ENCODE results near the gene ATP6V1C2. TPM values are rescaled to one million over a fixed set of nuclear protein-coding genes. Genes with fewer than 3 reads are reported as not detected.
A peak's percentile ranks its signal among the peaks of the same experiment; 100 is the strongest.

The ATP6V1C2 gene
- total RNA-seq, 1 donor from 2014 or later: 56.8 TPM

DNA sequence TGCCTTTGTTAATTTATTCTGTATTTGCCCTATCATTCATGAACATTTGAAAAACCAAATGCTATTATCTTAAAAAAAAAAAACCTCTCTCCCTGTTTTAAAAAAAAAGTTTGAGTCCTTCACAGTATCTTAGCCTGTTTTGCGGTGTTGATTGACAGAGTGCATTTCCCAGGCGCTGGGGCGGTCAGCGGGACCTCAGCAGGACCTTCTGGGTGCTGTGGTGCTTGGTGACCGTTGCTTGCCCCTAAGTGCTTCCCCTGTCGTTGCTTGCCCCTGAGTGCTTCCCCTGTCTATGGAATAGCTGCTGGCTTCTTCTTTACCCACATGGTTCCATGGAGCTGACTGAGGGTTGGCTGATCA is 12.1 kb downstream of the ATP6V1C2 start:
- no peak for DNase-seq

DNA sequence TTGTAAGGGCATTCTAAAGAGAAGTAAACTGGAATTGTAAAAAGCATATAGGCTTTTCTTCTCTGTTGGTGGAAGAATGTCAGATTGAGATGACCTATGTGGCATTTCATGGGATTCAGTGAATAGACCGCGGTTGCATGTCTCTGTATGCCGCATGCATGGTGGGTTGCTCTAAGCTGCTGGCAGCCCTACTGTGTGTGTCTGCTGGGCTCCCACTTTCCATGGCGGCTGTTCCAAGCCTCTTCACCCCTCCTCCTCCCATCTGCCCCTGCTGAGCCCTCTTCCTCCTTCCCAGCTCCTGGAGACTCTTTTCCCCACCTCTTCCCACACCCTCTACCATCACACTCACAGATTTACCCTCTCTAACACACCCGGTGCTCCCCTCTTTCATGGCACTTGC is 12.6 kb downstream of the ATP6V1C2 start:
- DNase-seq: no peak

DNA sequence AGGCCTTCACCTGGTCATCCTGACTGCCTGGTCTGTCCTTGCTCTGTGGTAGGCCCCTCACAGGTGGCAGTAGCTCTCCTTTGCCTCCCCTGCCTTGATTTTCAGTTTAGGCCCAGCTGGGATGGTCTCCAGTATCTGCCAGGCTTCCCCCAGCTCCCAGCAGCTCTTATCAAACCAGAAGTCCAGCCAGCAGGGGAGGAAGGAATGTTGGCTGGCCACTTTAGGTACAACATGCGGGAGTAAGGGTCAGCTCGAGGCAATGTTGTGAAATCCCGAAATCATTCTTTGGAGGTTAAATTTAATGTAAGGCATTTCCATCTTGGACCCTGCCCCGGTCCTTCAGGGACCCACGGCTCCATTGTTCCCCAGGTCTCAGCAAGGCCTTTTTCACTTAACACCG is 16.8 kb downstream of the ATP6V1C2 start:
- DNase-seq: no peak

DNA sequence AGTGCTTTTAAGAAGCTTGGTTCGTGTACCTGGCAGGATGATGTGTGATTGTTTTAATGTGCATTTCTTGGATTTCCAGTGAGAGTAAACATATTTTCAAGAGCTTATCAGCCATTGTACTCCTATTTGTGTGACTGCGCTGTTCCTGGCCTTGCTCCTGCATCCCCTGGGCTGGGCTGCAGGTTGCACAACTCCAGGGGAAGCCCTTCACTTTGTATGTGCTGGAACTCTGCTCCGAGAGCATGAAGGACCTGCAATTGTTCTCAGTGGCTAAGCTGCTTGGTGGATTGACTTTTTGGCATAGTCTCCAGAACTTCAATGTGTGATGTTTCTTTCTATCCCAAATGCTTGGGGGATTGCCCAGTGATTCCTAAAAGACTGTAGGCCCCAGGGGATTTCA is 18.8 kb downstream of the ATP6V1C2 start:
- no peak for DNase-seq

DNA sequence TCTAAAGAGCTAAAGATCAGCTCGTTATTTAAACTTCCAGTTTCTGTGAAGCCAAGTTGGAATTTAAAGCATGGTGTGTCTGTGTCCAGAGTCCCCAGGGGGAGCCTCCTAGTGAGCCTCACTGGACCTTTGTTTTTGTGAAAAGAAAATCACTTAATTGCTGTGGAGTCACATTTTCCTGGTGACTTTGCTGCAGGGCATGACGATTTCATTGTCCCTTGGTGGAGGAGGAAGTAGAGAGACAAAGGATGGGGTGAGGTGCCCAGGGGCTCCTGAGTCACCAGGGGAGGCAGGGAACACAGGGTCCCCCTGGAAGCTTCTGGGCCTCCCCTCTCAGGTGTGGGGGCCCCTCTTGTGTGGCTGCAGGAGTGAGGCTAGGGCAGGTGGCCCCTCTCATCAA is 19.7 kb downstream of the ATP6V1C2 start:
- no peak for DNase-seq

DNA sequence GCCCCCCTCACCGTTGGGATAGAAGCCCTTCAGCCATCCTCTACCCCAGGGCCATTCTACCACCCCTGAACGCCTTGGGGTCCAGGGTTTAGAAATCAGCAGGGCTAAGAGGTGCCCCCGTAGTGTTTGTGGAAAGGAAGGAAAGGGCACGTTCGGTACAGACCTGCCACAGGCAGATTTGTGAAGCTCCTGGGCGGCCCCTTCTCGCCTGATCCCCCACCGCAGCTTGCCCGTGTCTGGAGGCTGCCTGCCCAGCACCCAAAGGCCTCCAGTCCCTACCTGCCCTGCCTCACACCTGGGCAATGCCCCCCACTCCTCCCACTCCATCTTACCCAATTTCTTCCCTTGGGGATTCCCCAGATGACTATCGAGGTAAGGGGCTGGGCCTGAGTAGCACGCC is 21.2 kb downstream of the ATP6V1C2 start:
- no peak for DNase-seq

DNA sequence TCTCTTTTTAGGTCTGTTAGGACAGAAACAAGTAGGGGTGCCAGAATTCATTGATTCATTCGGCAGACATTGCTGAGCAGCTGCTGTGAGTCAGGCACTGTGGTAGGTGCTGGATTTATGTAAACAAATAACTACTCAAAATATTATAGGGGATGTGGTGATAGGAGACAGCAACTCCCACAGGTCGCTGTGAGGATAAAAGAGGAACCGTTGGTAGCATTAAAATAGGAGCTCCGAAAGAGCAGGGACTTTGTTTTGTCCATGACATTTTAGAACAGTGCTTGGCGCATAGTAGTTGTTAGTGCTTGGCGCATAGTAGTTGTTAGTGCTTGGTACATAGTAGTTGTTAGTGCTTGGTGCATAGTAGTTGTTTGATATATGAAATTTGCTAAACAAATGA is 29.2 kb downstream of the ATP6V1C2 start:
- DNase-seq: no peak

DNA sequence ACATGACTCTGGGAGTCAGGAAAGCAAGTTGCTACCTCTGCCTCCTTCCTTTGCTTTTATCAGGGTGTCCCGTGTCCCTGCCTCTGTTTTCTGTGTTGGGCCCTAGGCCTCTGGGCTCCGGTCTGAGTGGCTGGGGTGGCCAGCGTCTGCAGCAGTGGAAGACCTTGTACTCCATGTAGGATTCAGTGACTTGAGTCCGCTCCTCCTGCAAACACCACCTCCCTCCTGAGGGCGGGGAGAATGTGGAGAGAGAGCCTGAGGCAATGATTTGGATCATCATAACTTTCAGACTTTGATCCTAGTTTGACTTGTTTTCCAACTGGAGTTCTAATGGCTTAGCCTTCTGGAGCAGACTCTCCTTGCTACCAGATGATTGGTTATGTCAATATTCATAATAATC is 30.8 kb downstream of the ATP6V1C2 start:
- no peak for DNase-seq

DNA sequence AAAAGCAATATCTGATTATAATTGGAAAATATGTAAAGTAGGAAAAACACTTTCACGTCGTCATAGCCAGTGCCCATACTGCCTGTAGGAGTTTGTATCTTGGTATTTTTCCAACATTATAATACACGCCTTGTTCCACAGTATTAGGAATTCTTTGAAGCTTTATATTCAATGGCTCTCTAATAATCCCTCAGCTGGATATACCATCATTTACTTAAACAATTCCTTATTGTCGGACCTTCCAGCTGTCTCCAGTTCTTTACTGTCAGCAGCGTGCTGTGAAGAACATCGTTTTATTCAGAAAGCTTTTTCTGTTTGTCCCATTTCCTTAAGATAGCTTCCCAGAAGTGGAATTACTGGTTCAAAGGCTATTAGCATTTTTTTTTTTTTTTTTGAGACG is 31.7 kb downstream of the ATP6V1C2 start:
- peak; percentile 3 for DNase-seq

DNA sequence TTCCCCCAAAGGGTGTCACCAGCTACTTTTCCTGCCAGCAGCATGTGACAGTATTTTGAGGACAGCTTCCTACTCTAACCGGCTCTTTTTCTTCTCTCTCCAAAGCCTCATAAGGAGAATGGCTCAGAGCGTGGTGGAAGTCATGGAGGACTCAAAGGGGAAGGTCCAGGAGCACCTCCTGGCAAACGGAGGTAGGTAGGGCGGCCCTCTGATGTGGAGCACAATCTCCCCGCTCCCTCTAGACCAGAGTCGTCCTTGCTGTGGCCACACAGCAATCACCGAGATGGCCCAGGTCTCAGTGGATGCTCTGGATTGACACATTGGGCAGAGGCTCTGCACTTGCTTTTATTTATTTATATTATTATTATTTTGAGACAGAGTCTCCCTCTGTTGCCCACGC is 32.4 kb downstream of the ATP6V1C2 start:
- no peak for DNase-seq

DNA sequence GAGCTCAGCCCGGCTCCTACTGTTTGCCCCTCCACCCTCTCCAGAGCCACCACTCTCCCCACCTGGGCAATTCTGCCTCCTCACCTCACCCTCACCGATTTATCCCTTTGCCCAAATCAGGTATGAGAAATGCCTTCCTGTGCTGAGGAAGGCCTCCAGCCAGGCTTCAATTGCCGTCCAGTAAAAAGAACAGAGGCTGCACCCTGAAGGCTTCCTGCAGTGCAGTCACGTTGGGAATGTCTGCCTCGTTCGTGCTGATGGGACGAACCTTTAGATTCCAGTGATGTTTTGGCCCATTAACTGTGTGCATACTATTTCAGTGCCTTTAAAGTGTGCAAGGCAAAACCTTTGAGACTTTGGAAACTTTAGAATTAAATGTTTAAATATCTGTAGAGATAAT is 34.2 kb downstream of the ATP6V1C2 start:
- no peak for DNase-seq

DNA sequence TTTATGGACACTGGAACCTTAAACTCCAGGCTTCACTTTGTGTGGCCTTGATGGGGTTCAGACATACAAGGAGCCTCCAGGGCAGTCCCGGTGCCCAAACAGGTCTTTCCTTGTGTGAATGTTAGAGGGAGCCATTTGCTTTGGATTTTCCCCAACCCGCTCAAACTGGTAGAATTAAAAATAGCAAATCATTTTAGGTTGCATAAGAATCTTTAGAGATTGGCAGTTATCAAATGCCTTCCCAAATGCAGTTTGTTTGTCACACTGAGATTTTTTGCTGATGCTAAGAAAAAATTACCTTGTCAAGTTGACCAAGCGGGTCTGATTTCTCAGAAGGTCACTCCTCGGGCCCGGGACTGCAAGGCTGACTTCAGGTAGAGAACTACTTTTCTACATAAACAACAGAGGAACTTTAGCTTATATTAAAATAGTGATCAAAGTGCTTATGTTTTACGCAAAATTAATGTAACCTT is 36.4 kb downstream of the ATP6V1C2 start:
- no peak for DNase-seq

DNA sequence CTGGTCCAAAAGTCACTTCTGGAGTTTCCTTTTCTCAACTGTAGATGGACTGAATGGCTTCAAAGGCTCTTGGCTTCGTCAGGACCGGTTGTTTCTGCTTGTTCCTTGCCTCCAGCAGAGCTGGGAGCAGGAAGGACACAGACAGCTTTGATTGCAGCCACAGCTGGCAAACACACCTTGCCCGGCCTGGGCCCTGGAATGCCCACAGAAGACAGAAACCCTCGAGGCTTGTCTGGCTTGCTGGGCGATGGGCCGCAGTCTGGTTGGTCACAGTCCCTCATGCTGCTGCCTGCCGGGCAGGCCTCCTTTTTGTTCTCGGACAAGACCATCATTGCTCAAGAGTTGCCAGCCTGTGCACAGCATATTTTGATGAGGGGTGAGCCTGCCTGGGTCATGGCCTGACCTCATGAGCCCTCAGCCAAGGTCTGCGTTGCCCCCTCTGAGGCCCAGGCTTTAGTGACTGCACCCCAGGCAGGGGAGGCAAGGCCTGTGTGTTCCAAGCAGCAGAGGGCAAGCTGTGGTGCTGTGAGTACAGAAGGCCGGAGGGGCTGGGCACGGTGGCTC is 37.8 kb downstream of the ATP6V1C2 start:
- no peak for DNase-seq

DNA sequence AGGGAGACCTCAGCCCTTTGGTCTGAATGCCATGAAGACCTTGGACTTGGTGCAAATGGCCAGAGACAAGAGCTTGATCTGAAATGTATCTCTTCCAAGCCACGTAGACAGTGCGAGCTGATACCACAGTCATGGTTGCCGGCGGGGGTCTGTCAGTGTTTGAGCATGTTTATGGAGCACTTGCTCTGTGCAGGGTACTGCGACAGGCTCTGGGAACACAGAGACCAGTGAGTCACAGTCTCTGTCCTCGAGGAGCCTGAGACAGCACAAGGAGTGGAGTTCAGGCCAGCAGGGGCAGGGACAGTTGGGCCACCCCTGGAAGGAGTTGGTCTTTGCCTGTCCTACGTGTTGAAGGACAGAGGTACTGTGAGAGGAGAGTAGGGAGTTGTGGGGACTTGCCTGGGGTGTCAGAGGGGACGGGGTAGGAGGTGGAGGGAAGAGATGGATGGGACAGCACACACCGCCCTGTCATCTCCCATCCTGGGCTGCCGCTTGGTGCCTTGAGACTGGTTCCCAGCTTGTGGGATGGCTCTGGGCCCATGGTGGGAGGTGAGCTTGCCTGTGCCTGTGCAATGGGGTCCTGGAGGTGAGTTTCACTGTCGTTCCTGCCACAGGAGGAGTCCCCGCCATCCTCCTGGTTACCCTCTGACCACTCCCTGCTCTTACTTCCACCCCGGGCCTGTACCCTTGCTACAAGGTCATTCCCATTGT is 39.5 kb downstream of the ATP6V1C2 start:
- DNase-seq: no peak

DNA sequence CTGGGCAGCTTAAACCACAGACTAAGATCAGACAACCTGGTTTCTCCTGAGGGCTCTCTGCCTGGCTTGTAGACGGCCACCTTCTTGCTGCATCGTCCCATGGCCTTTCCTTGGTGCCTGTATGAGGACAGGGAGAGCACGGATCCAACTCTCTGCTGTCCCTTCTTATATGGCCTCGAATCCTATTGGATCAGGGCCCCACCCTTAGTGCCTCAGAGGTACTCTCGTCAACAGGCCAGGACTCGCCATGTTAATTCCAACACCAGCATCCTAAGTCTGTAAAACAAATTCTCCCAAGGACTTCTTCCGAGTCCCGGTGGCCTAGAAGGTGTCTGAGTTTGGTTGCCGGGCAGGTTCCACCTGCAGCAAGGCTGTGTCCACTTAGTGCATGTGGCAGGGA is 40.2 kb downstream of the ATP6V1C2 start:
- no peak for DNase-seq

DNA sequence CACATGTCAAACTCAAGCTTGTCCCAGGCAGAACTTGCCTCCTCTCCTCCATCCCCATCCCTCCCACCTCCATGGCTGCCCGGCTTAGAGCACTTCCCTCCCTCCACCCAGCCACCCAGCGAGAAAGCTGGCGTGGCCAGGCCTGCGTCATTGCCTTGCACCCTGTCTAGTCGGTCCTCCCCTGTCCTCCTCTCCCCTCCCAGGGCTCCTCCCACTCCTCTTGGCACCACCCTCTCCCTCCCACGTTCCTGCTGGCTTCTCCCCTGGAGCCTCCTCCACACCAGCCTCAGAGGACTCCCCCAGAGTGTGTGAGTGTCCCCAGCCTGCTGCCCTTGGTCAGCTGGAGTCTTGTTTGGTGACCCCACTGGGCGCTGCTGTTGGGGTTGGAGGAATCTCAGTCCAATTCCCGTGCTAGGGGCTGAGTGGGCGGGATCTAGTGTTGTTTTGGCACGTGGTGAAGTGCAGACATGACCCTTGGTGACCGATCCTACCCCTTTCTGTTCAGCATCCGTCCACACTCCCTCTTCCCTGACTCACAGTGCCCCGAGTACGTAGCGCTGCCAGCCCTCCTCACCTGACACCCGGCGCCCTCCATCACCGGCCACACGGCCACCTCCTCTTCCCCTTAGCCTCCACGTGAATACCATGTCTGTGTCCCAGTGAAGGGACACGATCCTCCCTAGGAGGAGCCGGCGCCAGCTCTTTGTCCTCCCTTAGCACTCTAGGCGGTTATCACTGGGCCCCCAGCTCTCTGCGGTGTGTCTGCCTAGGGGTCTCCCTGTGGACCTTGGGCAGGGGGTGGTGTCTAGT is 41.4 kb downstream of the ATP6V1C2 start:
- no peak for DNase-seq

DNA sequence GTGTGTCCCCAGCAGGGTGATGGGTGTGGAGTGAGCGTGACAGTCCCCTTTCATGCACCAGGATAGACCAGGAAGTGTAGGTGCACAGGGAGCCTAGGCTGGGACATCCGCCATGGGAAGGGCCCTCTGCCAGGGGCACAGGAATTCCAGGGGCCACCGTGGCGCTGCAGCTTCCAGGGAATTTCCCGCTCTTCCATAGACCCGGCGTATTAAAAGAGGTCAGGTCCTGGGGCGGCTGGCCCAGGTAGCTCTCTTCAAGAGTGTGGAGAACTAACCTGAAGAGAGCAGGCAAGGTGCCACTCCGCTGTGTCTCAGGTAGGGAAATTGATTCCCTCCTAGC is 42.0 kb downstream of the ATP6V1C2 start:
- no peak for DNase-seq

DNA sequence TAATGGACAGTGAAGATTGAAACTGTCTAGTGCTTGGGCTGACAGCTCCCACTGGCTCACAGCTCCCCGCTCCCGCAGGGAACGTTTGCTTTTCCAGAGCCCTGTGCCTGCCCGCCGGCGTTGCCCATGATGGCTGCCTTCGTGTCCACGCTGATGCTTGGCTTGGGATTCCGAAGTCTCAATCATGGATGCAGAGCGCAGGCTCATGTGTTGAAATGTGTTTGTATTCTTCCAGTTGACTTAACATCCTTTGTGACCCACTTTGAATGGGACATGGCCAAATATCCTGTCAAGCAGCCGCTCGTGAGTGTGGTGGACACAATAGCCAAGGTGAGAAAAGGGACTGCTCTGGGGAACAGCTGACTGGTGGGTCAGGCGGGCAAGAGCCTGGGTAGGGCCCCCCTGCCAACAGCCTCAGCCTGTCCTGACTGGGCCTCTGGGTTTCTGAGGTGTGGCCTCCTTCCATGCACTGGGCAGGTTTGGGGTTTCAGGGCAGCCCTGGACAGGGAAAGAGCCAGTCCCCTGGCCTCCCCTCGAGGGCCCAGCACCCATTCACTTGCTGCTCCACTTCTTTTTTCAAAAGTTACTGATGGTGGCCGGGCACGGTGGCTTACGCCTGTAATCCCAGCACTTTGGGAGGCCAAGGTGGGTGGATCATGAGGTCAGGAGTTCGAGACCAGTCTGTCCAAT is 42.8 kb downstream of the ATP6V1C2 start:
- no peak for DNase-seq

DNA sequence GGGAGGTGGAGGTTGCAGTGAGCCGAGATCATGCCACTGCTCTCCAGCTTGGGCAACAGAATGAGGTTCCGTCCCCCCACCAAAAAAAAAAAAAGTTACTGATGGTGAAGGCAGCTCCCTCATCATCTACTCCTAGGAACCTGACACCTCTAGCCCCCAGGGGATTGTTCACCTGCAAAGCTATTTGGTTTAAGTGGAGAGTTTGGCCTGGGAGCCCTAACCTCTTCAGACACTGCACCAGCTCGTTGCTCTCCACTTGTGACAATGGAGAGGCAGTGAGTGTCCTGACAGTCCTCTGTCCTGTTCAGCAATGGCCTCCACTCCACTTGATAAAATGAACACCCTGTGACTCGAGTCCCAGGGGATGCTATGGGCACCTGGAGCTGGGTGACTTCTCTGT is 43.5 kb downstream of the ATP6V1C2 start:
- DNase-seq: no peak

DNA sequence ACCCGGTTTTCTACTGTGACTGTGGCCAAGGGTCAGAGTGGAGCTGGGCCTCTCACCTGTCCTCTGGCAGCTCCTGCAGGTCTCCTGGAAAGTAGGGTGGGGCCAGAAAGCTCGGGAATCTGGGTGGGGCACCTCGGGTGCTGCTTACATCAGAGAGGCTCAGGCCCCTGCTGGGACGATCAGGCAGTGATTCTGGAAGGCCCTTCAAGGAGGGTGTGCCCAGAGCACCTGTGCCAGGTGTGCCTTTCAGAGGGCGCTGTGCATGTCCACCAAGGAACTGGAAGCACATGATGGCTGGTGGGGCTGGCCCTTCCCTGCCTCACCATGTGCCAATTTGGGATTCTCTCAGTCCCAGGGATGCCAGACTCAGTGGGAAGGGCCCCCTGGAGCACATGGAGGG is 44.0 kb downstream of the ATP6V1C2 start:
- DNase-seq: no peak

DNA sequence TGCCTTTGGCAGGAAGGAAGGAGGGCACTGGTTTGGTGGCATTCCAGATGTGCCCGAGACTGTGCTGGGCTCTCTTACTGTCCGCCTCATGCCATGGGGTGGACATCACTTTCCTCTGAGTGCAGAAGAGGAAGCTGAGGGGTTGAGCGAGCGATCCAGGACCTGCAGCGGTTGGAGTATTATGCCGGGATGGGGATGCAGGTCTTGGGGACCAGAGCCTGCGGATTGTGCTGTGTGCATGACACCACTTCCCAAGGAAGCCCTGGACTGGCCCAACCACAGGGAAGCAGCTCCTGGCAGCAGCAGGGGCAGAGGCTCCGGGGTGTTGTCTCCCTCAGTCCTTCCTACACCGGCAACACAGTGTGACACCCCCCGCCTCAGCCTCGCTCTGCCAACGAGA is 44.5 kb downstream of the ATP6V1C2 start:
- DNase-seq: no peak

DNA sequence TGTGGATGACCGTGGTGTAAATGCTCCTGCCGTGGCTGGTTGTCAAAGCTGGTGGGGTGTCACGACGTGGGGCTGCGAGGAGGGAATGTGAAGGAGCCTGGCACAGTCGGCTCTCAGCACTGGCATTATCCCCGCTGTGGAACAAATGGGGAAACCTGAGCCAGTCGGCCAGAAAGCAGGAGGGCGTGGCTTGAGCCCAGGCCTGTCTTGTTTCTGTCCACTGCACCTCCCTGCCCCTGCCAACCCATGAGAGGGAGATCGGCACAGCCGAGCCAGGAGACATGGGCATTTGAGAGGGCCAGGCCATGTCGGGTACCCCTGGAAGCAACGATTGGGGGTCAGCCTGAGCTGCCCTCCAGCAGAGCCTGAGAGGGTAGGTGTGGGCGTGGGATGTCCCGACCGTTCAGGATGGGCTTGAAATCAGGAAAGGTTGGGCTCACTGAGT is 46.7 kb downstream of the ATP6V1C2 start:
- no peak for DNase-seq

Data from skin of body (tissue), 2 donors.